Measurements from ENCODE around the gene SLC35D1.
"Not testable (repeated sequence)": the region's sequence is repeated elsewhere in the genome, so short reads cannot be mapped to it uniquely, and the experiment has no call there.

The SLC35D1 gene

DNA sequence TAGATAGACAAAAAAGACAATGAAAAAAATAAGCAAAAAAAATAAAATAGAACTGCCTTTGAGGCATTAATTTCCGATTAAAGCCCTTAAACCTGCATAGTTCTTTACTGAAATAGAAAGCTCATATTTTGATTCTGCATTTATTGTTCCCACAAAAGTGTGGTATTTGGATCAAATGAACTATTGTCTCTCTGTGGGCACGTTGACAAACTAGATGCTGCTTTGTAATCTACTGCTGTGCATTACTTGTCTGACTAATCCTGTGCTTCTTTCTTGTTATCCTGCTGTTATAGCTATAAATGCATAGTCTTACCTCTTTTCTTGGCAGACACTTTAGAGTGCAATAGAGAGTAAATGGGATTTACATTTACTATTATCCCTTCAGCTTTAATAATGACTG is 31.4 kb upstream of the SLC35D1 start:
- TF ChIP-seq, protein P1, sequence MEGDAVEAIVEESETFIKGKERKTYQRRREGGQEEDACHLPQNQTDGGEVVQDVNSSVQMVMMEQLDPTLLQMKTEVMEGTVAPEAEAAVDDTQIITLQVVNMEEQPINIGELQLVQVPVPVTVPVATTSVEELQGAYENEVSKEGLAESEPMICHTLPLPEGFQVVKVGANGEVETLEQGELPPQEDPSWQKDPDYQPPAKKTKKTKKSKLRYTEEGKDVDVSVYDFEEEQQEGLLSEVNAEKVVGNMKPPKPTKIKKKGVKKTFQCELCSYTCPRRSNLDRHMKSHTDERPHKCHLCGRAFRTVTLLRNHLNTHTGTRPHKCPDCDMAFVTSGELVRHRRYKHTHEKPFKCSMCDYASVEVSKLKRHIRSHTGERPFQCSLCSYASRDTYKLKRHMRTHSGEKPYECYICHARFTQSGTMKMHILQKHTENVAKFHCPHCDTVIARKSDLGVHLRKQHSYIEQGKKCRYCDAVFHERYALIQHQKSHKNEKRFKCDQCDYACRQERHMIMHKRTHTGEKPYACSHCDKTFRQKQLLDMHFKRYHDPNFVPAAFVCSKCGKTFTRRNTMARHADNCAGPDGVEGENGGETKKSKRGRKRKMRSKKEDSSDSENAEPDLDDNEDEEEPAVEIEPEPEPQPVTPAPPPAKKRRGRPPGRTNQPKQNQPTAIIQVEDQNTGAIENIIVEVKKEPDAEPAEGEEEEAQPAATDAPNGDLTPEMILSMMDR (IDR thresholded peaks at IDR 0.05) = no peak
- no peak for TF ChIP-seq ZFX (IDR thresholded peaks at IDR 0.05; ENCODE audit: borderline replicate concordance)

DNA sequence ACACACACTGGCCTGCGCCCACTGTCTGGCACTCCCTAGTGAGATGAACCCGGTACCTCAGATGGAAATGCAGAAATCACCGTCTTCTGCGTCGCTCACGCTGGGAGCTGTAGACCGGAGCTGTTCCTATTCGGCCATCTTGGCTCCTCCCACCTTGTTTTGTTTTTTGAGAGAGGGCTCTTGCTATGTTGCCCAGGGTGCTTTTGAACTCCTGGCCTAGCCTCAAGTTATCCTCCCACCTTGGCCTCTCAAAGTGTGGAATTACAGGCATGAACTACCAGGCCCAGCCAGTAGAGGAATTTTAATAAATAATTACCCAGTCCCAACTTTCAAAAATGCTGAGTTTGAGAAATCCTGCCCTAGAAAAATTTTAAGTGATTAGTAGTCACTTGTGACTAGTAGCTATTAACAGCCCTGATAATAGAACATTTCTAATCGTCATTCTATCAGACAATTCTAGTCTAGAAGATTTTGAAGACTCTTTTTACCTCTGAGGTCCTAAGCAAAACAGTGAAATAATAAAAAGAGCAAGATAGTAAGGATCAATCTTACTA is 30.9 kb upstream of the SLC35D1 start:
- TF ChIP-seq ZFX (IDR thresholded peaks at IDR 0.05; ENCODE audit: borderline replicate concordance) = no peak
- TF ChIP-seq, protein P1 (IDR thresholded peaks at IDR 0.05) = no peak
- H3K27ac ChIP-seq = no peak overlapping the region

More for the DNA sequence above, 31.4 kb upstream of the SLC35D1 start:
- no peak overlapping the region for H3K27ac ChIP-seq

DNA sequence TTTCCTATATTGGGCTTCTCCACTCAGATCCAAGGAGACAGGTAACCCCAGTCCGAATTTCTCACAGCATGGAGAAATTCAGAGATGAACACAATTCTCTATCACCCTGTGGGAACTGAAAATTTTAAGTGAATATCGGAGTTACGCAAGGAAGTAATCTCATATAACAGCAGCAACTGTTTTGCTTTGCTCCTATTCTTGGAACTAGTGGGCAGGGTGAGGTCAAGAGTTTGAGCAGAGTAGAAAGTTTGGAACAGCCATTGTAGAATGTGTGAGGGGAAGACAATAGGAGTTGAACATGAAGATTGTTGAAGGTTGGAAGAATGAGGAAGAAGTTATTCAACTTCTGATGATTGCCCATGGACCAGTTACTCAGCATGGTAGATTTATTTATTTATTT is 24.3 kb upstream of the SLC35D1 start:
- no peak overlapping the region for H3K27ac ChIP-seq
- TF ChIP-seq ZFX (IDR thresholded peaks at IDR 0.05; ENCODE audit: borderline replicate concordance) = no peak
- TF ChIP-seq, protein P1 (IDR thresholded peaks at IDR 0.05) = no peak

DNA sequence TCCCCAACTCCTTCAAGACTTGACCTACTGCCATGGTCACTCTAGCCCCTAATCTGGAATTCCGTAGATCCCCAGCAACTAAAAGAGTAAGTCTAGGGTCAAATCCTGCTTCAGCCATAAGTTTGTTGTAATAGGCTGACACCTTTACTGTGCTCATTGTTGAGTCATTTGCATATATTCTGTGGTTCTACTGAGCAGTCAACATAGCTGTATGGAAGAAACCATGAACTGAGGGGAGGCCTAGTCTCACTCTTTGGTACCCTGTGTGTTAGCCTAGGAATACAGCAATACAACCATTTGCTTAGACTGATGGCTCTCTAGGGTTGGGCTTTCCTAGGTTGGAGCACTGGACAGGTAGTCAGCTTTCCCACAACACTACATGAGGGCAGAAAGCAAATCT is 23.6 kb upstream of the SLC35D1 start:
- TF ChIP-seq ZFX (IDR thresholded peaks at IDR 0.05; ENCODE audit: borderline replicate concordance) = no peak
- TF ChIP-seq, protein P1 (IDR thresholded peaks at IDR 0.05) = no peak
- H3K27ac ChIP-seq = no peak overlapping the region

DNA sequence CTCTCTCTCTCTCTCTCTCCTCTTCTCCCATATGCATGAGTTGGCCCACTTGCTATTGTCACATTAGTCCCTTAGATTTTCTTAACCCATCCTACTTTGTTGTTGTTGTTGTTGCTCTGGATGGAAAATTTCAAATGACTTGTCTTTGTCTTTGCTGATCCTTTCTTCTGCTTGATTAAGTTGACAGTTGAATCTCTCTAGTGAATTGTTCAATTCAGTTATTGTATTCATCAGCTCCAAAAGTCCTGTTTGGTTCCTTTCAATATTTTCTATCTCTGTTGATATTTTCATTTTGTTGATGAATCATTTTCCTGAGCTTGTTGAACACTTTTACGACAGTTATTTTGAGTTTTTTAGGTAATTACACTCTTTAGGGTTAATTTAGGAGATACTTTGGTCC is 18.8 kb upstream of the SLC35D1 start:
- no peak overlapping the region for H3K27ac ChIP-seq
- no peak for TF ChIP-seq ZFX (IDR thresholded peaks at IDR 0.05; ENCODE audit: borderline replicate concordance)
- TF ChIP-seq, protein P1 (IDR thresholded peaks at IDR 0.05) = no peak

DNA sequence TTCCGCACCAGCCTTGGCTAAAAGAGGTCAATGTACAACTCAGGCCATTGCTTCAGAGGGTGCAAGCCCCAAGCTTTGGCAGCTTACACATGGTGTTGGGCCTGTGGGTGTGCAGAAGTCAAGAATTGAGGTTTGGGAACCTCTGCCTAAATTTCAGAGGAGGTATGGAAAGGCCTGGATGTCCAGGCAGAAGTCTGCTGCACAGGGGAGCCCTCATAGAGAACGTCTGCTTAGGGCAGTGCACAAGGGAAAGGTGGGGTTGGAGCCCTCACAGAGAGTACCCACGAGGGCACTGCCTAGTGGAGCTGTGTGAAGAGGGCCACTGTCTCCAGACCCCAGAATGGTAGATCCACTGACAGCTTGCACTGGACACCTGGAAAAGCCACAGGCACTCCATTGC is 13.7 kb upstream of the SLC35D1 start:
- H3K27ac ChIP-seq = not testable (repeated sequence)

DNA sequence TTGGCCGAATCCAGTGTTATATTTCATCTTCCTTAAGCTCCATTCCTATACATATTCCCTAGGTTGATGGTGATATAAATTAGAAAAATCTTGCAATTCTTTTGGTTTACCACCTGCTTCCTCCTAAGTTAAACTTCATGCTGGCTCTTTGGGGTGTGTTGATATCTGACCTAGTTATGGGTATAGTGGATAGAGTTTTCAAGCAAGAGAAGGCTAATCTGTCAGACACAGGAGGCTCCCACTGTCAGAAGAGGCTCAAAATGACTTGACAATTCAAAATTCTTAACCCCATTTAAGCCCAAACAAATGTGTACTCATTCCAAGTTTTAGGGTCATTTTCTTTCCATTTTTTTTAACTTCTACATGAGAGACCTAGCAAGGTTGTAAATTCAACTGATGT is 8.5 kb upstream of the SLC35D1 start:
- no peak overlapping the region for H3K27ac ChIP-seq
- no peak for TF ChIP-seq ZFX (IDR thresholded peaks at IDR 0.05; ENCODE audit: borderline replicate concordance)
- TF ChIP-seq, protein P1 (IDR thresholded peaks at IDR 0.05) = no peak

DNA sequence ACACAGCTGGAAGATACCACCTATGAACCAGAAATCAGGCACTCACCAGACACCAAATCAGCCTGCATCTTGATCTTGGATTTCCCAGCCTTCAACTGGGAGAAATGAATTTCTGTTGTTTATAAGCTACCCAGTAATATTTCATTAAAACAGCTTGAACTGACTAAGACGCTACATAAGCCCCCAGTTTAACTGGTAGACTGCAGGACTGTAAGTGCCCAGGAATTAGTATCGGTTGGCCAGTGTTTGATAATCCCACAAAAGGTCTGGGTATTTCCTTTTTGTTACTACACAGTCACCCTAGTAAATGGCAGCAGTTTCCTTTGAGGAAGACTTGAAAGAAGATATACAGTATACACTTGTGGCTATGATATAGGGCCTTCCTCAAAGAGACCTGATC is 7.3 kb upstream of the SLC35D1 start:
- no peak for TF ChIP-seq ZFX (IDR thresholded peaks at IDR 0.05; ENCODE audit: borderline replicate concordance)
- TF ChIP-seq, protein P1 (IDR thresholded peaks at IDR 0.05) = no peak
- H3K27ac ChIP-seq = no peak overlapping the region
